AG20443 (cell line): Measurements from ENCODE around the gene MUC6.

Experiments
- DNase-seq: peaks from one replicate; pipeline ENCODE4 v3.0.0; 2012; ENCODE audit warnings: low spot score, mixed read lengths

The MUC6 gene

GRCh38 chr11:1073261-1073724 is 36.8 kb upstream of the MUC6 start:
- peak; percentile 86 for DNase-seq

- DNase-seq: no peak
Measured at GRCh38 chr11:1072821-1073231, 36.3 kb upstream of the MUC6 start.

DNA sequence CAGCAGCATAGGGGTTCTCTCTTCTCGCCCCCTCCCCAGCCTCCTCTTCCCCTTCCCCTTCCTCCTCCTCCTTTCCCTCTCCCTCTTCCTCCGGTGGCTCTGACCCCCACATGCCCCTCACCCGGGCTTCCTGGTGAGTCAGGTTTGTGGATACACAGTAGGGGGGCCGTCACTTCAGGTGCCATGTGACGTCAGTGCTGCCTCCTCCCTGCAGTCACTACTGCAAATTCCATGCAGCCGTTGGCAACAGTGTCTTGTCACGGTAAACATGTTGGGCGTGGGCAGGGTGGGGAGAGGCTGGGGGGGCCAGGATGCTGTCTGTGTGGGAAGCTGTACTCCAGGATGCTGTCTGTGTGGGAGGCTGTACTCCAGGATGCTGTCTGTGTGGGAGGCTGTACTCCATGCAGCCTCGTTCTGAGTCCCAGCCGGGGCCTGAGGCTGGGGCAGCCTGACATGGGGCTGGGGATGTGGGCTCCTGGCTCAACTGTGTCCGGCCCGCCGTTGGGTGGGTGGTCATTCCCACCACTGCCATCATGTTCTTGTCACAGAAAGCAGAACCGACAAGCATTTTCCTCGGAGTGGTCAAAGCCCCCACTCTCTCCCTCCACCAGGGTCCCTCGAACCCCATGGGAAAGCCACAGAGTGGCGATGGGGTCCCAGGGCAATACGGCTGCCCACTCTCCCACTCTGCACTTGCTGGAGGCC is 35.8 kb upstream of the MUC6 start:
- no peak for DNase-seq

DNA sequence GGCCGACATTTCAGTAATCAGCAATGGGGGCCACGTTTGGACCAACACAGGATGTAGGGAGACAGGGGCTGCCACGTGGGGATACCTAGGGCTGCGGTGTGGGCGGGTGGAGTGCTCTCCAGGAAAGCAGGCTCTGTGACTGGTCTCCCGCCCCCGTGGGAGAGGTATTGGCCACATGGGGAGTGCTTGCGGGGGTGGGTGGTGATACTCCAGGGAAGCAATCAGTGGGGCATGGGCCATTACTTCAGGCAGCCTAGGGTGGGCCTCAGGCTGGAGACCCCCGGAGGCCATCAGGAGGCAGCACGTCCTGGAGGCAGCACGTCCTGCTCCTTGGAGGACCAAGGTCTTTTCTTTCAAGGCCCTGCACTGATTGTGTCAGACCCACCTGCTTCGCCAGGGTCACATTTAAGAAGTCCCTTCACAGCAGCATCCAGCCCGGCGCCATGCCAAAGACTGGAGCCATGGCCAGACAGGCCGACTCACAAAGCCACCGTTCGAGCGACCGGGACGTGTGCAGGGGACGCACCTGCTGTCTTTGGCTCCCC is 35.1 kb upstream of the MUC6 start:
- no peak for DNase-seq

DNA sequence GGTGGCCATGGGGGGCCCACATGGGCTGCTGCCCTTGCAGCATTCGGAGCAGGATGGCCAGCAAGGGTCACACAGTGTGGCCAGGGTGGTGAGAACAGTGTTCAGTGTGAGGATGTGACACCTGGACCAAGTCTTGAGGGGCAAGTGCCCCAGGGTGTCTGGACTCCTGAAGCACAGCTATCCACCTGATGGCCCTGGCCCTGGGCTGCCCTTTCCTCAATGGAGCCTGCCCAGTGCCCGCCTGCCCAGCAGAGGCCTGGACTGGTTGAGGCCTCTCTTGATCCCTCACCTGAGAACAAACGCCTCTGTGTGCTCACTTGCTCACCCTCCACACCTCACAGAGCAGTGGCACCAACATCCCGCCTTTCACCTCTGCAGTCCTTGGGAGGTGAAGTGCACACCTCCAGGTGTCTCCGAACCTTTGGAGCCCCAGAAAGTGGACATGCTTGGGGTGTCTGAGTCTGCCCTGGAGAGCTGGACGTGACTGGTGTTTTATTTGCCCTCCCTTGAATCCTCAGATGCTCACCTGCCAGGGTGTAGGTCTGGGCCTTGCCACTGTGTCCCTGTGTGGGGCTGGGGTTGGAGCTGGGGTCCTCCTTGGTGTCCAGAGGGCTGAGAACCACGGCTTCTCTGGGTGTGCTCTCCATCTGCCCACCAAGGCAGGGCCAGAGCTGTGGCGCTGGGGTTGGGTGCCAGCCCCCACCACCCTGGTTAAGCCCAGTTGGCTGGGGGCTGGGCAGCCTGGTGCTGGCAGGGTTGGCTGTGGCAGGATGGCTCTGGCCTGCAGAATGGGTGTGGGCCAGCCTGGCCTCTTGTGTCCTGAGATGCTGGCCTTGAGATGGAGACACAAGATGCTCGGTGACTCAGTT is 34.3 kb upstream of the MUC6 start:
- no peak for DNase-seq

DNA sequence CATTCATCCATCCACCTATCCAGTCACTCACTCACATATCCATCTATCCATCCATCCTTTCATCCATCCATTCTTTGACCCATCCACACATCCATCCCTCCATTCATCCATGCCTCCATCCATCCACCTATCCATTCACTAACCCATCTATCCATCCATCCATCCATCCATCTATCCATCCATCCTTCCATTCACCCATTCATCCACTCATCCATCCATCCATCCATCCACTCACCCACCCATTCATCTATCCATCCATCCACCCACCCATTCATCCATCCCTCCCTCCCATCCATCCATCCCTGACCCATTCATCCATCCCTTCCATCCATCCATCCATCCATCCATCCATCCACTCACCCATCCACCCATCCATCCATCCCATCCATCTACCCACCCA is 33.2 kb upstream of the MUC6 start:
- DNase-seq: no peak

GRCh38 chr11:1067812-1068496 is 31.4 kb upstream of the MUC6 start:
- no peak for DNase-seq

DNA sequence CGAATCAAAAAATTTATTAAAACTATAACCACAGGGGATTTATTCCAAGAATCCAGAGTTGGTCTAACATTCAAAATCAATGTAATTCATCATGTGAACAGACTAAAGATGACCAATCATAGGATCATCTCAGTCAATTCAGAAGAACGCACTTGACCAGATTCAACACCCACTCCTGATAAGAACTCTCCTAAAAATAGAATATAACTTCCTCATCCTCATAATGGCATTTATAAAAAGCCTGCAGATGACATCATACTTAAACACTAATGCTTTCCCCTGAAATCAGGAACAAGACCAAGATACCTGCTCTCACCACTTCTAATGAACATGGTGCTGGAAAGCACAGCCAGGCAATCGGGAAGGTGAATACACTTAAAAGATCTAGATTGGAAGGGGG is 27.6 kb upstream of the MUC6 start:
- DNase-seq: no peak

- DNase-seq: no peak
Measured at GRCh38 chr11:1062075-1062820, 25.7 kb upstream of the MUC6 start.

GRCh38 chr11:1060852-1061616 is 24.5 kb upstream of the MUC6 start:
- peak; percentile 95 for DNase-seq

DNA sequence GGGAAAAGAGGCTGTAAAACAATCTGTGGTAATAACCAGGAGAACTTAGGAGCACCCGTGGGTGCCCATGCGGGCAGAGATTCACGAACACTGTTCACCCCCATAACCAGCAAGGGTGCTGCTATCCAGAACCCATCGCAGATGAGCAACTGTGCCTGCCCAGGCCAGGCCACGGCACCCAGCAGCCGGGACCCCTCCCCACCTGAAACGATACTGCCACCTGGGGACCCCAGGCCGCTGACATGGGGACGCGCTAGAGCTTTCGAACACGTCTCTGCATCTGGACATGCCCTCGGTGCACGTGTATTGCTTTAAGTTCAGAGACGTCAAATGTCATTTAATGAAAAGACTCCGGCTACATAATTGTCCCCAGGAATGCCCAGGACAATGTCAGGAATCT is 23.9 kb upstream of the MUC6 start:
- DNase-seq: no peak

- DNase-seq: no peak
Measured at GRCh38 chr11:1059759-1060158, 23.2 kb upstream of the MUC6 start.

DNA sequence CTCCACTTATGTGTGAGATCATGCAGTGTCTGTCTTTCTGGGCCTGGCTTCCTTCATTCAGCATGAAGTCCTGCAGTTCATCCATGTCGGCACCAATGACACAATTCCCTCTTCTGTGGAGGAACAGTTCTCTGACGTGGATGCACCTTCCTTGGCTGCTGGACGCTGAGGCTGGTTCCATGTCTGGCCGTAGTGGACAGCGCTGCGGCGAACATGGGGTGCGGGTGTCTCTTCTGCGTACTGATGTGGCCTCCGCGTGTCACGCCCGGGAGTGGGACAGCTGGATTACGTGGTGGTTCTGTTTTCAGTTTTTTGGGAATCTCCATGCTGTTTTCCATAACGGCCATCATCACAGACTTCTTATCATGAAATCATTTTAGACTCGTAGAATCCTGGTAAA is 21.3 kb upstream of the MUC6 start:
- DNase-seq: no peak

DNA sequence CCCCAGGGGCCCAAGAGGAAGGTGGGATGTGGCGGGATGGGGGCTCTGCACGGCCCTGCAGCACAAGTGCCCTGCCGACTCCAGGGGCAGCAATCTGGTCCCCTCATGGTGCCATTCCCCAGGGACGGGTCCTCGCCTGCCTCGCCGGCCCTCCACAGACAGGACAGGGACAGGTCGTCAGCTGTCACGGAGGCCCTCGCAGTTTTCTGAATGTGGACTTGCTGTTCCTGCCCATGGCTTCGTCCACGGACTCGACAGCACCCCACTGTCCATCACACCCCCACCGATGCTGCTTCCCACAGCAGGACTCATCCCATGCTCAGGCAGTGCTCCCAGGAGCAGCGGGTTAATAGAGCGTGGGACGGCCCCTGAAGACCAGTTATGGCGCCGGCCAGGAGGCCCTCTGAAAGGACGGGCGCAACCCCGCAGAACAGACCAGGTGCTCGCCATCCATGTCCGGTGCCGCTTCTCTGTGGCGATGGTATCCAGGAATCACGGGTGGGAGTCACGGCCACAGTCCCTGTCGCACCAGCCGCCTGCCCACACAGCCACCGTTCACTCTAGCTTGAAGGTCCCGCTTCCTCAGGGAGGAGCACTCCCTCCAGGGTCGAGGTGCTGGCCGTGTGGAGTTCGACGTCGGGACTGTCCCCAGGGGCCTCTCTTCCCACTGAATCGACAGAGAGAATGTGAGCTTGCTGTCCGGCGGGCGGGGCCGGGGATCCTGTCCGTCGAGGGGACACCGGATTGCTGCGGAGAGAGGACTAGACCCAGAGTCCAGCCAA is 19.7 kb upstream of the MUC6 start:
- no peak for DNase-seq

DNA sequence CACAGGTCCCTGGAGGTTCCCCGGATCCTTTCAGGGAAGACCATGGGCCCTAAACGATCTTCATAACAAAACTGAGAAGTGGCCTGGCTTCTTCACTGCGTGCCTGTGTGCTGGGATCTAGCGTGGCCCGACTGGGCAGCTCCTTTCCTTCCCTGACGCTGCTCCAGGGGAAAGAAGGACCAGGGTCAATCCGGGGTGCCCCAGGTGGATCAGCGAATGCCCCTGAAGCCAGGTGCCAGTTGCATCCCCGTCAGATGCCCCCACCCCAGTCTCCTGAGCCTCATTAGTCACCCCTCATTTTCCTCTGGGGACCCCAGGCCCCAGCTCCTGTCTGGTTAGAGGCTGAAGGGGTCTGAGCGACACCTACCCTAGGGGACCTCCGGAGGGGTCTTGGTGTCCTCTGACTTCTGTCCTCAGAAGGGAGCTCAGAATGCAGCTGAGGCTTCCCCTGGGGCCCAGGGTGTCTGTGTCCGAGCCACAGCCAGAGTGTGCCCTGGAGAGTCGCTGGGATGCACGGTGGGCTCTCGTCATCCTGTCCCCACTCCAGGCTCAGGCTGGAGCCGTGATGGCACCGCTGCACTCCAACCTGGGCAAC is 18.7 kb upstream of the MUC6 start:
- DNase-seq: no peak

- DNase-seq: peak; percentile 85
Measured at GRCh38 chr11:1054143-1055108, 17.9 kb upstream of the MUC6 start.

- DNase-seq: no peak
Measured at GRCh38 chr11:1053121-1053901, 16.8 kb upstream of the MUC6 start.
